COLO829 (cell line): ENCODE measurements around the gene UBE2L6.

ENCODE experiments used
- DNase-seq: peaks from one replicate; pipeline ENCODE4 v3.0.0; 2012; ENCODE audit warnings: low spot score

UBE2L6 gene

GRCh38 chr11:57567515-57568329 is at the start of gene UBE2L6:
Gene UBE2L6 (minus strand): TSS chr11:57567672. CDS start chr11:57567611, 61 bp downstream.
- DNase-seq: no peak

GRCh38 chr11:57616595-57616994 is 49.1 kb upstream of the UBE2L6 start:
- no peak for DNase-seq

- no peak for DNase-seq
These were observed 47.8 kb upstream of the UBE2L6 start for GRCh38 chr11:57615308-57615707.

GRCh38 chr11:57614234-57614772 is 46.8 kb upstream of the UBE2L6 start:
- DNase-seq: no peak

GRCh38 chr11:57610170-57610569 is 42.7 kb upstream of the UBE2L6 start:
- DNase-seq: no peak

- no peak for DNase-seq
These were observed 37.6 kb upstream of the UBE2L6 start for GRCh38 chr11:57605028-57605420.

GRCh38 chr11:57604296-57605027 is 37.0 kb upstream of the UBE2L6 start:
- no peak for DNase-seq

GRCh38 chr11:57601297-57601696 is 33.8 kb upstream of the UBE2L6 start:
- no peak for DNase-seq

- DNase-seq: no peak
These were observed 31.9 kb upstream of the UBE2L6 start for GRCh38 chr11:57599381-57599780.

GRCh38 chr11:57598831-57599155 is 31.3 kb upstream of the UBE2L6 start:
- DNase-seq: no peak

GRCh38 chr11:57597916-57598830 is 30.7 kb upstream of the UBE2L6 start:
- DNase-seq: no peak

GRCh38 chr11:57597461-57597915 is 30.0 kb upstream of the UBE2L6 start, which contains the start of gene SERPING1:
Gene SERPING1 (plus strand): TSS chr11:57597685. CDS start chr11:57598271, 586 bp downstream.
- DNase-seq: no peak

- no peak for DNase-seq
These were observed 28.9 kb upstream of the UBE2L6 start for GRCh38 chr11:57596266-57596885.

- DNase-seq: no peak
These were observed 20.7 kb upstream of the UBE2L6 start for GRCh38 chr11:57588046-57588710.

- DNase-seq: no peak
These were observed 19.3 kb upstream of the UBE2L6 start for GRCh38 chr11:57586711-57587245.

GRCh38 chr11:57585301-57585700 is 17.8 kb upstream of the UBE2L6 start:
- no peak for DNase-seq

- DNase-seq: no peak
These were observed 16.9 kb upstream of the UBE2L6 start for GRCh38 chr11:57584341-57584740.

GRCh38 chr11:57574061-57574460 is 6.6 kb upstream of the UBE2L6 start:
- DNase-seq: no peak

GRCh38 chr11:57571606-57572005 is 4.1 kb upstream of the UBE2L6 start:
- no peak for DNase-seq

GRCh38 chr11:57568330-57568766 is 876 bp upstream of the UBE2L6 start:
- peak; percentile 84 for DNase-seq
